ENCODE results near the gene NPR1.

- TF ChIP-seq CTCF (IDR thresholded peaks at IDR 0.05; ENCODE audit: low read depth, low read length, missing input control): no peak
- no peak for TF ChIP-seq SP1 (IDR thresholded peaks at IDR 0.05)
These were observed 42.6 kb upstream of the NPR1 start for GRCh38 chr1:153635872-153636271.

Data from liver (tissue), 3 donors.